ENCODE measurements around the gene PIK3R6. TPM values are rescaled to one million over a fixed set of nuclear protein-coding genes. Genes with fewer than 3 reads are reported as not detected.

The PIK3R6 gene
- polyA plus RNA-seq, 1 of the 3 experiments (the other 2 are of a cell fraction) = 0.03 TPM

DNA sequence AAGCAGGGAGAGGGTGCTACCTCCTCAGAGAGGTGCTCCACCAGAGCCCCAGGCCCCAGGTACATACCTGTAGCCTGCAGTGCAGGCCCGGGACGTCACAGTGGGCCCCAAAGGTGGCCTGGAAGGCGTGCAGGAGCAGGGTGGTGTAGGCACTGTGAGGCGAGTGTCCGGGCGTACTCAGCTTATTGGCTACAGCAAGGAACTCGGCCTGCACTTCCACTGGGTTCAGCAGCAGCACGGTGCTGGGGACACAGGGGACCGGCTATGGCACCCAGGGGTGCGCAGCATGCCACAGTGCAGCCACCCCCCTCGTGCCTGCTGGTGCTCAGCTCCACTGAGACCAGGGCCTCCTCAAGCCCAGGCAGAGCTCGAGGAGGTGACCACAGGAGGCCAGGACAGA lies 23.2 kb upstream of the PIK3R6 start:
- no peak overlapping the region for H3K4me3 ChIP-seq (ENCODE audit: low read depth in 2 of 2, low read length in 1 of 2)

More for the DNA sequence above, 23.2 kb upstream of the PIK3R6 start:
- WGBS (ENCODE audit: low lambda C conversion rate) = 36% methylated on average over 3 of the region's 12 CpGs
- no peak overlapping the region for H3K4me2 ChIP-seq
- H3K9me2 ChIP-seq = no peaks in the 10 kb centered on the region
- H3K79me2 ChIP-seq (ENCODE audit: insufficient read depth) = no peaks in the 10 kb centered on the region
- CTCF ChIA-PET = interaction anchor here (0.7 to 1.1 kb wide), 3 partner anchors 9 to 105 kb away, joined by 3 read pairs; no protein-coding TSS in a partner anchor
- no peak overlapping the region for H3K9ac ChIP-seq
- H3K27me3 ChIP-seq (ENCODE audit: insufficient read depth) = no peaks in the 10 kb centered on the region; the same call in 1 of the 2 replicates
- no peaks in the 10 kb centered on the region for H4K20me1 ChIP-seq (ENCODE audit: insufficient read depth)
- POLR2A ChIA-PET = no interaction called here
- no peak for DNase-seq
- no peaks in the 10 kb centered on the region for H3K4me1 ChIP-seq (ENCODE audit: control insufficient read depth in 1 of 2, insufficient read depth in 2 of 2, low read depth in 1 of 2, low read length in 1 of 2)
- TF ChIP-seq, protein P1, sequence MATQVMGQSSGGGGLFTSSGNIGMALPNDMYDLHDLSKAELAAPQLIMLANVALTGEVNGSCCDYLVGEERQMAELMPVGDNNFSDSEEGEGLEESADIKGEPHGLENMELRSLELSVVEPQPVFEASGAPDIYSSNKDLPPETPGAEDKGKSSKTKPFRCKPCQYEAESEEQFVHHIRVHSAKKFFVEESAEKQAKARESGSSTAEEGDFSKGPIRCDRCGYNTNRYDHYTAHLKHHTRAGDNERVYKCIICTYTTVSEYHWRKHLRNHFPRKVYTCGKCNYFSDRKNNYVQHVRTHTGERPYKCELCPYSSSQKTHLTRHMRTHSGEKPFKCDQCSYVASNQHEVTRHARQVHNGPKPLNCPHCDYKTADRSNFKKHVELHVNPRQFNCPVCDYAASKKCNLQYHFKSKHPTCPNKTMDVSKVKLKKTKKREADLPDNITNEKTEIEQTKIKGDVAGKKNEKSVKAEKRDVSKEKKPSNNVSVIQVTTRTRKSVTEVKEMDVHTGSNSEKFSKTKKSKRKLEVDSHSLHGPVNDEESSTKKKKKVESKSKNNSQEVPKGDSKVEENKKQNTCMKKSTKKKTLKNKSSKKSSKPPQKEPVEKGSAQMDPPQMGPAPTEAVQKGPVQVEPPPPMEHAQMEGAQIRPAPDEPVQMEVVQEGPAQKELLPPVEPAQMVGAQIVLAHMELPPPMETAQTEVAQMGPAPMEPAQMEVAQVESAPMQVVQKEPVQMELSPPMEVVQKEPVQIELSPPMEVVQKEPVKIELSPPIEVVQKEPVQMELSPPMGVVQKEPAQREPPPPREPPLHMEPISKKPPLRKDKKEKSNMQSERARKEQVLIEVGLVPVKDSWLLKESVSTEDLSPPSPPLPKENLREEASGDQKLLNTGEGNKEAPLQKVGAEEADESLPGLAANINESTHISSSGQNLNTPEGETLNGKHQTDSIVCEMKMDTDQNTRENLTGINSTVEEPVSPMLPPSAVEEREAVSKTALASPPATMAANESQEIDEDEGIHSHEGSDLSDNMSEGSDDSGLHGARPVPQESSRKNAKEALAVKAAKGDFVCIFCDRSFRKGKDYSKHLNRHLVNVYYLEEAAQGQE (IDR thresholded peaks at IDR 0.05; ENCODE audit: low read depth, low read length) = no peak
- no peak for TF ChIP-seq RFX5 (IDR thresholded peaks at IDR 0.05; ENCODE audit: low read length)
- no peak for TF ChIP-seq SIN3A (IDR thresholded peaks at IDR 0.05; ENCODE audit: borderline replicate concordance, low read depth, low read length)
- no peak for TF ChIP-seq RCOR1 (IDR thresholded peaks at IDR 0.05; ENCODE audit: low read length)
- no peak for TF ChIP-seq TAF1 (IDR thresholded peaks at IDR 0.05; ENCODE audit: borderline replicate concordance, low read depth, low read length)
- TF ChIP-seq GABPA (IDR thresholded peaks at IDR 0.05; ENCODE audit: low read depth) = no peak
- TF ChIP-seq, protein P2, sequence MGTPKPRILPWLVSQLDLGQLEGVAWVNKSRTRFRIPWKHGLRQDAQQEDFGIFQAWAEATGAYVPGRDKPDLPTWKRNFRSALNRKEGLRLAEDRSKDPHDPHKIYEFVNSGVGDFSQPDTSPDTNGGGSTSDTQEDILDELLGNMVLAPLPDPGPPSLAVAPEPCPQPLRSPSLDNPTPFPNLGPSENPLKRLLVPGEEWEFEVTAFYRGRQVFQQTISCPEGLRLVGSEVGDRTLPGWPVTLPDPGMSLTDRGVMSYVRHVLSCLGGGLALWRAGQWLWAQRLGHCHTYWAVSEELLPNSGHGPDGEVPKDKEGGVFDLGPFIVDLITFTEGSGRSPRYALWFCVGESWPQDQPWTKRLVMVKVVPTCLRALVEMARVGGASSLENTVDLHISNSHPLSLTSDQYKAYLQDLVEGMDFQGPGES (IDR thresholded peaks at IDR 0.05; ENCODE audit: low read depth, low read length) = no peak
- TF ChIP-seq NFIC (IDR thresholded peaks at IDR 0.05; ENCODE audit: borderline replicate concordance) = no peak
- no peak for TF ChIP-seq RAD21 (IDR thresholded peaks at IDR 0.05; ENCODE audit: low read length)
- no peak for TF ChIP-seq FOXJ3 (CRISPR knock-in tag; IDR thresholded peaks at IDR 0.05)
- TF ChIP-seq, protein P3, sequence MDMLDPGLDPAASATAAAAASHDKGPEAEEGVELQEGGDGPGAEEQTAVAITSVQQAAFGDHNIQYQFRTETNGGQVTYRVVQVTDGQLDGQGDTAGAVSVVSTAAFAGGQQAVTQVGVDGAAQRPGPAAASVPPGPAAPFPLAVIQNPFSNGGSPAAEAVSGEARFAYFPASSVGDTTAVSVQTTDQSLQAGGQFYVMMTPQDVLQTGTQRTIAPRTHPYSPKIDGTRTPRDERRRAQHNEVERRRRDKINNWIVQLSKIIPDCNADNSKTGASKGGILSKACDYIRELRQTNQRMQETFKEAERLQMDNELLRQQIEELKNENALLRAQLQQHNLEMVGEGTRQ (IDR thresholded peaks at IDR 0.05; ENCODE audit: borderline replicate concordance, low read depth, low read length) = no peak
- no peak for TF ChIP-seq RXRA (IDR thresholded peaks at IDR 0.05; ENCODE audit: borderline replicate concordance, low read depth)
- no peak for TF ChIP-seq JUND (IDR thresholded peaks at IDR 0.05)
- TF ChIP-seq, protein P4, sequence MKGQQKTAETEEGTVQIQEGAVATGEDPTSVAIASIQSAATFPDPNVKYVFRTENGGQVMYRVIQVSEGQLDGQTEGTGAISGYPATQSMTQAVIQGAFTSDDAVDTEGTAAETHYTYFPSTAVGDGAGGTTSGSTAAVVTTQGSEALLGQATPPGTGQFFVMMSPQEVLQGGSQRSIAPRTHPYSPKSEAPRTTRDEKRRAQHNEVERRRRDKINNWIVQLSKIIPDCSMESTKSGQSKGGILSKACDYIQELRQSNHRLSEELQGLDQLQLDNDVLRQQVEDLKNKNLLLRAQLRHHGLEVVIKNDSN (IDR thresholded peaks at IDR 0.05; ENCODE audit: borderline replicate concordance, low read depth) = no peak
- TF ChIP-seq MEF2A (IDR thresholded peaks at IDR 0.05; ENCODE audit: borderline replicate concordance, low read depth) = no peak
- H3K36me3 ChIP-seq (replicated peaks in 1 of 2; ENCODE audit: control insufficient read depth in 1 of 2, insufficient read depth in 2 of 2, low read length in 1 of 2) = no peaks in the 10 kb centered on the region
- no peak overlapping the region for H2AFZ ChIP-seq (ENCODE audit: low read depth)
- H3F3A ChIP-seq (replicated peaks; ENCODE audit: insufficient read depth) = no peaks in the 10 kb centered on the region
- no peaks in the 10 kb centered on the region for H3K9me3 ChIP-seq
- no peak overlapping the region for H3K27ac ChIP-seq (ENCODE audit: low read depth in 2 of 2, low read length in 1 of 2)
